HepG2 (cell line): ENCODE measurements around the gene ATP2B3. TPM values are rescaled to one million over a fixed set of nuclear protein-coding genes. Genes with fewer than 3 reads are reported as not detected.

Source experiments
- KDM5A ChIP-seq: fragments of 200-600 bp; sonication (generic); IDR thresholded peaks from 2 replicates; pipeline ENCODE4 v1.7.0; 2018; ENCODE audit warnings: antibody characterized with exemption, mild to moderate bottlenecking, low read length, borderline replicate concordance
- PRDM15 ChIP-seq: sonication (generic); formaldehyde crosslinking; IDR thresholded peaks from 2 replicates; pipeline ENCODE4 v1.4.0; 2020; ENCODE audit warnings: missing genetic modification reagents
- RXRB ChIP-seq: IDR thresholded peaks from 2 replicates; pipeline ENCODE4 v1.6.1; 2016; ENCODE audit warnings: borderline replicate concordance, missing genetic modification reagents, missing compliant biosample characterization
- SAFB2 ChIP-seq: sonication (generic); formaldehyde crosslinking; IDR thresholded peaks from 2 replicates; pipeline ENCODE4 v1.5.1; 2020; ENCODE audit warnings: missing genetic modification reagents, low read depth, mild to moderate bottlenecking, borderline replicate concordance
- ZBTB25 ChIP-seq: IDR thresholded peaks from 2 replicates; pipeline ENCODE4 v1.6.1; 2018; ENCODE audit warnings: missing genetic modification reagents
- ZFP36L1 ChIP-seq: sonication (generic); formaldehyde crosslinking; IDR thresholded peaks from 2 replicates; pipeline ENCODE4 v1.8.0; 2022; ENCODE audit warnings: mild to moderate bottlenecking, missing genetic modification reagents, moderate library complexity
- ZNF205 ChIP-seq: IDR thresholded peaks from 2 replicates; pipeline ENCODE4 v1.6.1; 2018; ENCODE audit warnings: missing biosample characterization, missing genetic modification reagents
- ZNF280D ChIP-seq: sonication (generic); formaldehyde crosslinking; IDR thresholded peaks from 2 replicates; pipeline ENCODE4 v1.5.1; 2020; ENCODE audit warnings: mild to moderate bottlenecking, missing genetic modification reagents
- ZNF281 ChIP-seq: sonication (generic); formaldehyde crosslinking; IDR thresholded peaks from 2 replicates; pipeline ENCODE4 v1.4.0; 2020; ENCODE audit warnings: missing genetic modification reagents, borderline replicate concordance
- polyA plus RNA-seq, 8 experiments: library from polyadenylated mRNA; depleted of rRNA in 3 of 8; stranded (reverse) in 7 of 8; unstranded in 1 of 8; fragments of >200 nt; fragmentation: Illumina TruSeq in 4 of 8; extraction: Trizol in 4 of 8; gene quantifications; 2 replicates each; pipeline versions ENCODE4 v1.2.1 to v1.2.3, GENCODE V29; 2011 to 2016; ENCODE audit warnings: low read depth in 4 of 8, missing spikeins in 1 of 8, mixed read lengths in 1 of 8; ENCODE audit not compliant: insufficient read depth in 1 of 8
- total RNA-seq, 5 experiments: library from RNA; depleted of rRNA; stranded (reverse); fragments of >200 nt; fragmentation: Illumina TruSeq; extraction: Trizol; gene quantifications; 2 replicates each; pipeline ENCODE4 v1.2.3, GENCODE V29; 2016; ENCODE audit warnings: low read depth in 1 of 5

ATP2B3 gene
- total and polyA plus RNA-seq, 2 of the 13 experiments (the other 11 are each of a cell fraction or from before 2014, with no cell fraction given): not detected

GRCh38 chrX:153623310-153624029 lies 106.0 kb downstream of the ATP2B3 start (continued):
- TF ChIP-seq PRDM15: no peak
- TF ChIP-seq ZFP36L1 (CRISPR knock-in tag): no peak
- peak; percentile 87 for TF ChIP-seq ZNF281
- no peak for TF ChIP-seq SAFB2
- no peak for TF ChIP-seq KDM5A
- TF ChIP-seq RXRB (CRISPR knock-in tag): peak; percentile 93
- no peak for TF ChIP-seq ZBTB25 (CRISPR knock-in tag)
- no peak for TF ChIP-seq ZNF280D
- TF ChIP-seq ZNF205: no peak
